Epithelial cell of proximal tubule (primary cell): Measurements from ENCODE around the gene SMO. TPM values are rescaled to one million over a fixed set of nuclear protein-coding genes. Genes with fewer than 3 reads are reported as not detected.

Source experiments
- DNase-seq: peaks from one replicate; pipeline ENCODE4 v3.0.0-alpha.2; 2011; ENCODE audit warnings: low read depth
- H3K4me3 ChIP-seq: 2 replicates; pipeline ENCODE4 v1.5.1; 2011; ENCODE audit warnings: low read depth, mild to moderate bottlenecking, low read length
- total RNA-seq: library from RNA; depleted of rRNA; stranded (reverse); fragments of >200 nt; gene quantifications from 2 replicates; pipeline ENCODE4 v1.2.3, GENCODE V29; 2015
- TF ChIP-seq, protein P1 (sequence below): conservative IDR thresholded peaks from 2 replicates; pipeline ENCODE4 v1.5.1; 2012; ENCODE audit warnings: low read depth, mild to moderate bottlenecking, low read length

SMO gene
- total RNA-seq, 1 donor from 2014 or later: 25.5 TPM

DNA sequence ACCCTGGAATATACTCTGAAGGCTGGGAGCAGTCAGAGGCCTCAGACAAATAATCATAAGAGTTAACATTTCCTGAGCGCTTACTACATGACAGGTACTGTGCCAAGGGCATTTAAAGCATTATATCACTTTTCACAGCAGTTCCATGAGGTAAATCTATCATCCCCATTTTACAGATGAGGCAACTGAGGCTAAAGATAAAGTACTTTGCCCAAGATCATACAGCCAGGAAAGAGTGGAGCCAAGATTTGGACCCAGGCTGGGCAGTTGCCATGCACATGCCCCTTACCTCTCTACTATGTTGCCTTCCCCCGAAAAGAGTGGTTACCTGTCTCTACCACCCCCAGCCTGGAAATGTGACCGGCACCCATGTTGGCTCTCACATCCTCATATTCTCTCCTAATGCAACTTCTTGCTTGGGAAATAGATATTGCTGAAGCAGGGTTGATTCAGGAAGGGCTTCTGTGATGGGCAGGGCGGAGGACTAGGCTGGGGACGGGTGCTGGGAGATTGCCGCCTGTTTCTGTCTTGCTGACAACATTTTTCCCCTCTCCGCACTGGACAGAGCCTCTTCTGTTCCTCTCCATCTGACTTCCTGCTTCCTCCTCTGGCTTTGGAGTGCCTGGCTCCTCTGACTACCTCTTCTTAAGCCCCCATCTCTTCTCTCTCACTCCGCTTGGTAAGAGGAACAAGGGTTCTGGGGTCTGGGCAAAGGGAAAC, 13.8 kb downstream of the SMO start:
- DNase-seq: no peak
- TF ChIP-seq, protein P1, sequence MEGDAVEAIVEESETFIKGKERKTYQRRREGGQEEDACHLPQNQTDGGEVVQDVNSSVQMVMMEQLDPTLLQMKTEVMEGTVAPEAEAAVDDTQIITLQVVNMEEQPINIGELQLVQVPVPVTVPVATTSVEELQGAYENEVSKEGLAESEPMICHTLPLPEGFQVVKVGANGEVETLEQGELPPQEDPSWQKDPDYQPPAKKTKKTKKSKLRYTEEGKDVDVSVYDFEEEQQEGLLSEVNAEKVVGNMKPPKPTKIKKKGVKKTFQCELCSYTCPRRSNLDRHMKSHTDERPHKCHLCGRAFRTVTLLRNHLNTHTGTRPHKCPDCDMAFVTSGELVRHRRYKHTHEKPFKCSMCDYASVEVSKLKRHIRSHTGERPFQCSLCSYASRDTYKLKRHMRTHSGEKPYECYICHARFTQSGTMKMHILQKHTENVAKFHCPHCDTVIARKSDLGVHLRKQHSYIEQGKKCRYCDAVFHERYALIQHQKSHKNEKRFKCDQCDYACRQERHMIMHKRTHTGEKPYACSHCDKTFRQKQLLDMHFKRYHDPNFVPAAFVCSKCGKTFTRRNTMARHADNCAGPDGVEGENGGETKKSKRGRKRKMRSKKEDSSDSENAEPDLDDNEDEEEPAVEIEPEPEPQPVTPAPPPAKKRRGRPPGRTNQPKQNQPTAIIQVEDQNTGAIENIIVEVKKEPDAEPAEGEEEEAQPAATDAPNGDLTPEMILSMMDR: no peak
- no peak overlapping the region for H3K4me3 ChIP-seq

DNA sequence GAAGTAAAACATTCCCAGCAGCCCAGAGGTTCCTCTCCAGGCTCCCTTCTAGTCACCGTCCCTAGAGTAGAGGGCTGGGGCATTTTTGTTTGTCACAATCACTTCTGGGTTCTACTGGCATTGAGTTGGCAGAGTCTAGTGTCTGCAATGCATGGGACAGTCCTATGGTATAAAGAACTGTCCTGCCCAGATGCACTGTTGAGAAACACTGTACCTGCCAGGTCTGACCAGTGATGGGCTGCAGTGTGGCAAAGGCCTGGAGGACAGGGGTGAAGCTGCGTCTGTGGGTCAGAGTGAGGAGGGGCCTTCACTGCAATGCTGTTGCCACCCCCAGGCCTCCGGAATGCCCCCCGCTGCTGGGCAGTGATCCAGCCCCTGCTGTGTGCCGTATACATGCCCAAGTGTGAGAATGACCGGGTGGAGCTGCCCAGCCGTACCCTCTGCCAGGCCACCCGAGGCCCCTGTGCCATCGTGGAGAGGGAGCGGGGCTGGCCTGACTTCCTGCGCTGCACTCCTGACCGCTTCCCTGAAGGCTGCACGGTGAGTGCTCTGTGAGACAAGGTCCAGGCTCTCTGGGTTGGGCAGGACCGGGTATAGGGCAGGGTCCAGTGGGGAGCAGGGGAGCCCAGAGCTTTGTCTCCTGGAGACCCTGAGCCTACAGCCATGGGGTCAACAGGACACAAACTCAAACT, 14.8 kb downstream of the SMO start:
- TF ChIP-seq, protein P1: no peak
- no peak overlapping the region for H3K4me3 ChIP-seq

DNA sequence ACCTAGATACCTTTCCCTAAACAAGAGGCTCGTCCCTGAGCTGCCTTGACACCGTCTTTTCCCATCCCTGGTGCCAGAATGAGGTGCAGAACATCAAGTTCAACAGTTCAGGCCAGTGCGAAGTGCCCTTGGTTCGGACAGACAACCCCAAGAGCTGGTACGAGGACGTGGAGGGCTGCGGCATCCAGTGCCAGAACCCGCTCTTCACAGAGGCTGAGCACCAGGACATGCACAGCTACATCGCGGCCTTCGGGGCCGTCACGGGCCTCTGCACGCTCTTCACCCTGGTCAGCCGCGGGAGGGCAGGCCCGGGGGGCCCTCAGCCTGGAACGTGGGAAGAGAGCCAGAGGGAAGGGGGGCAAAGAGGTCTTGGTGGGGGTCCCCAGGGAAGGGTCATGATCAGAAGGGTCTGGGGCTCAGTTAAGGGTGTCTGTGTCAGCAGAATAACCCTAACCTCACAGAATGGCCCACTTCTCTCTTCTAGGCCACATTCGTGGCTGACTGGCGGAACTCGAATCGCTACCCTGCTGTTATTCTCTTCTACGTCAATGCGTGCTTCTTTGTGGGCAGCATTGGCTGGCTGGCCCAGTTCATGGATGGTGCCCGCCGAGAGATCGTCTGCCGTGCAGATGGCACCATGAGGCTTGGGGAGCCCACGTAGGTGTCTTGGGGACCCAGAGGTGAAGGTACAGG, 16.8 kb downstream of the SMO start:
- DNase-seq: no peak
- TF ChIP-seq, protein P1: no peak
- no peak overlapping the region for H3K4me3 ChIP-seq

More for the DNA sequence above, 14.8 kb downstream of the SMO start:
- DNase-seq: no peak

DNA sequence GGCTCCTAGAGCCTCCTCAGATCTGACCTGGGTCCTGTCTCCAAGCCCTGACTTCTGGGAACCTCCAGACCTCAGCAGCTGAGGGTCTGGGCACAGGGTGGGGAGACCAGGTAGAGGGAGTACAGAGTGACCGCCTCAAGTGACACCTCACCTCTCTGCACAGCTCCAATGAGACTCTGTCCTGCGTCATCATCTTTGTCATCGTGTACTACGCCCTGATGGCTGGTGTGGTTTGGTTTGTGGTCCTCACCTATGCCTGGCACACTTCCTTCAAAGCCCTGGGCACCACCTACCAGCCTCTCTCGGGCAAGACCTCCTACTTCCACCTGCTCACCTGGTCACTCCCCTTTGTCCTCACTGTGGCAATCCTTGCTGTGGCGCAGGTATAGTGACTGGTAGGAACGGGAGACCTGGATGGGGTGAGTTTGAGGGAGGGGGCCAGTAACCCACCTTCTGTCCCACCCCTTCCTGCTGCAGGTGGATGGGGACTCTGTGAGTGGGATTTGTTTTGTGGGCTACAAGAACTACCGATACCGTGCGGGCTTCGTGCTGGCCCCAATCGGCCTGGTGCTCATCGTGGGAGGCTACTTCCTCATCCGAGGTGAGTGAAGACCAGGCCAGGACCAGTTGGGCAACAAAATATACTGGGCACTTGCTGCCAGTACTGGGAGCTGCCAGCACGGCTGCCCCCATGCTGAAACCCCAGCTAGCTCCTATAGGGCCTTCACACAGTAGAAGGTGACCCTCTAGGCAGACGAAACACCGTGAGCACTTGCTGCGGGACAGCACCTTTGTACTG, 17.8 kb downstream of the SMO start:
- TF ChIP-seq, protein P1: no peak
- DNase-seq: no peak
- no peak overlapping the region for H3K4me3 ChIP-seq

DNA sequence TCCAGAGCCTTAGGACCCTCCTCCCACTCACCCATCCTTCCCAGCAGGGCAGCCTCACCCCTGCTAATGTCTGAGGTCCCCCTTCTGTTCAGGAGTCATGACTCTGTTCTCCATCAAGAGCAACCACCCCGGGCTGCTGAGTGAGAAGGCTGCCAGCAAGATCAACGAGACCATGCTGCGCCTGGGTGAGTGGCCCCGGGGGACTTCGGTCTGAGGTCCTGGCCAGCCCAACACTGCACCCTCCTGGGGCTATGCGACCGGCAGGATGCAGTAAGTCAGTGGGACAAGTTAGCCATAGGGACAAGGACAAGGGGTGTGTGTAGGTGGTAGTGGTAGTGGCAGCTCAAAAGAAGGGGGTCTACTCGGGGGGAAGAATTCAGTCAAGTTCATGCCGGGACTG, 20.2 kb downstream of the SMO start:
- H3K4me3 ChIP-seq: no peak overlapping the region
- TF ChIP-seq, protein P1: peak; percentile 10
- DNase-seq: no peak

DNA sequence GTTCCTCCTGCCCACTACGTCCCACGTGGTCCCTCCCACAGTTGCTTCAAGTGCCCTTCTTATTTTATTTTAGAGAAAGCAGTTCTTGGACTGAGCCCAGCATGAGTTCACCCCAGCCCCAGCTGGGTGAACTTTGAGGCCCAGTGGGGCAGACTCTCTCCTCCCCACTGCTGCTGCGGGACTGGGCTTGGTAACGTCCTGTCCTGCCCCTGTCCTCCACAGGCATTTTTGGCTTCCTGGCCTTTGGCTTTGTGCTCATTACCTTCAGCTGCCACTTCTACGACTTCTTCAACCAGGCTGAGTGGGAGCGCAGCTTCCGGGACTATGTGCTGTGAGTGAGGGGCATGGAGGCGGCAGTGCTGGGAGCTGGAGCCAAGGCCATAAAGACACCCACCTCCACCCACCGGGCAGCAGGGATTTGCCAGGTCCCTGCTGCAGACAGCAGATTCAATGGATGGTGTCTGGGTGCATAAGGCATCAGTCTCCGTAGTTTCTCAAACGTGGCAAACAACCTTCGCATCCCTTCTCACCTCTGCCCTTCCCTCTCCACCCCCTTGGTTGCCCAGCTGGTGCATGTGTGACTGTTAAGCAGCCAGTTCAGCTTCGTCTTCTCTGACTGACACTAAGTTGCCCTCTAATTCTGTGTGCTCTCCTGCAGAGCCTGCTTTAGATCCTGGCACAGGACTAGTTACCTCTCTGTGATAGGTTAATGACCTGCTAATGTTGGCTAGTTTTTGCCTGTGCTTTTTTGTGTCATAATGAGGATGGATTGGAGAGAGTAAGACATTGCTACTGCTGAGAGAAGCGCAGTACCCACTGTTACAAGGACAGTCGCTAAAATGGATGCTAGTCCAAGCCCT, 20.9 kb downstream of the SMO start:
- TF ChIP-seq, protein P1: no peak
- DNase-seq: no peak
- H3K4me3 ChIP-seq: no peak overlapping the region
